Ishikawa (cell line): ENCODE results near the gene SLC9A9.

ENCODE experiments used
- CEBPB ChIP-seq: IDR thresholded peaks from 2 replicates; pipeline ENCODE4 v1.6.1; 2012
- CREB1 ChIP-seq: IDR thresholded peaks from 2 replicates; pipeline ENCODE4 v1.6.1; 2012; ENCODE audit warnings: low read depth
- EGR1 ChIP-seq: IDR thresholded peaks from 2 replicates; pipeline ENCODE4 v1.6.1; 2012
- EP300 ChIP-seq: IDR thresholded peaks from 2 replicates; pipeline ENCODE4 v1.6.1; 2012; ENCODE audit warnings: borderline replicate concordance
- FOXM1 ChIP-seq: IDR thresholded peaks from 2 replicates; pipeline ENCODE4 v1.6.1; 2012; ENCODE audit warnings: low read depth, borderline replicate concordance
- NFIC ChIP-seq: IDR thresholded peaks from 2 replicates; pipeline ENCODE4 v1.6.1; 2012
- RAD21 ChIP-seq: IDR thresholded peaks from 2 replicates; pipeline ENCODE4 v1.6.1; 2012; ENCODE audit warnings: low read depth
- REST ChIP-seq: IDR thresholded peaks from 2 replicates; pipeline ENCODE4 v1.6.1; 2012; ENCODE audit warnings: low read depth, mild to moderate bottlenecking
- TAF1 ChIP-seq: IDR thresholded peaks from 2 replicates; pipeline ENCODE4 v1.6.1; 2012; ENCODE audit warnings: low read depth, mild to moderate bottlenecking
- TCF12 ChIP-seq: IDR thresholded peaks from 2 replicates; pipeline ENCODE4 v1.6.1; 2012; ENCODE audit warnings: low read depth
- TEAD4 ChIP-seq: IDR thresholded peaks from 2 replicates; pipeline ENCODE4 v1.6.1; 2012
- USF1 ChIP-seq: IDR thresholded peaks from 2 replicates; pipeline ENCODE4 v1.6.1; 2012
- YY1 ChIP-seq: IDR thresholded peaks from 2 replicates; pipeline ENCODE4 v1.6.1; 2012; ENCODE audit warnings: low read depth
- ZBTB7A ChIP-seq: IDR thresholded peaks from 2 replicates; pipeline ENCODE4 v1.6.1; 2012; ENCODE audit warnings: low read depth
- TF ChIP-seq, protein P1 (sequence below): IDR thresholded peaks from 2 replicates; pipeline ENCODE4 v1.6.1; 2012

Gene SLC9A9

GRCh38 chr3:143831994-143832393, 16.3 kb downstream of the SLC9A9 start:
- TF ChIP-seq TAF1 (no peak), ZBTB7A (no peak), NFIC (no peak), REST (no peak), TCF12 (no peak), TEAD4 (no peak)

DNA sequence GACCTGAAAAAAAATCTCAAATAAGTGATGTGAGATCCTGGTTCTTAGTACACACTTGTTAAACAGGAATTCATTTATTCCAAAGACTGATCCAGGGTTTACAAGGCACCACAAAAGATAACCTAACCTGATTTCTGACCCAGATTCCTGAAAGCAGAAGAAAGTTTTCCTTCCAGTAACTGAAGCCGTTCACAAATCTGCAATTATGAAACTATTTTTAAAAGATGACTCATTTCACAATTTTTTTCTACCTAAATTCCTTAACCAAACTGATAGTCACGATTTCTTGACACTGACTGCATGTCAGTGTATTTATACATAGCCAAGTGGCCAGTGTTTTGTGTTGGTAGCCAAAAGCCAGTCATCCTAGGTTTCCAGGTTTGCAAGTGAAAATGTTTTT, 17.1 kb downstream of the SLC9A9 start:
- TF ChIP-seq ZBTB7A, result no peak
- no peak for TF ChIP-seq NFIC
- no peak for TF ChIP-seq EP300
- TF ChIP-seq RAD21, result no peak
- TF ChIP-seq EGR1, result no peak
- TF ChIP-seq TEAD4, result no peak
- TF ChIP-seq TAF1, result no peak
- no peak for TF ChIP-seq REST
- TF ChIP-seq CEBPB, result no peak
- no peak for TF ChIP-seq TCF12
- no peak for TF ChIP-seq YY1
- TF ChIP-seq, protein P1, sequence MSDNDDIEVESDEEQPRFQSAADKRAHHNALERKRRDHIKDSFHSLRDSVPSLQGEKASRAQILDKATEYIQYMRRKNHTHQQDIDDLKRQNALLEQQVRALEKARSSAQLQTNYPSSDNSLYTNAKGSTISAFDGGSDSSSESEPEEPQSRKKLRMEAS, result no peak
- TF ChIP-seq CREB1, result no peak
- TF ChIP-seq USF1, result no peak
- TF ChIP-seq FOXM1, result no peak

DNA sequence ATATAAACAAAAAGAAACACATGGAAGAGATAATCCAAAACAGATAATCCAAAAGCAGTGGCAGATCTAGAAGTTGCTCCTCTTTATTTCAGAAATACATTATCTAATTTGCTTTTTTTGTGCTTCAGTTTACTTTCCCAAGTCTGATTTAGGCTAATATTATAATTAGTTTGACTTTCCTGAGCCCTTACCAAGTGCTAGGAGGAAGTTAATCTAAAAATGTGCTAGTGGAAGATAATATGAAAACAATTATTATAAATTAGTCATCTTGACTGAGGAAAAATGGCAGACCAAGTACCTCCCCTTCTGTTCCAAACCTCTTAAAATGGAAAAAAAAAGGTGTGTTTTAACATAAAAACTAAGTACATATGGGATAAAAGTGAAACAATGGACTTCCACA, 17.5 kb downstream of the SLC9A9 start:
- no peak for TF ChIP-seq CEBPB
- no peak for TF ChIP-seq RAD21
- no peak for TF ChIP-seq TEAD4
- TF ChIP-seq CREB1, result no peak
- no peak for TF ChIP-seq EP300
- TF ChIP-seq EGR1, result no peak
- TF ChIP-seq TCF12, result no peak
- TF ChIP-seq REST, result no peak
- no peak for TF ChIP-seq TAF1
- no peak for TF ChIP-seq USF1
- no peak for TF ChIP-seq ZBTB7A
- TF ChIP-seq, protein P1, result no peak

GRCh38 chr3:143830063-143830462, 18.2 kb downstream of the SLC9A9 start:
- TF ChIP-seq CREB1, result no peak
- TF ChIP-seq, protein P1, result no peak
- TF ChIP-seq TCF12, result no peak
- TF ChIP-seq YY1, result no peak
- no peak for TF ChIP-seq CEBPB
- no peak for TF ChIP-seq FOXM1
- no peak for TF ChIP-seq TAF1
- TF ChIP-seq USF1, result no peak

GRCh38 chr3:143827425-143827824, 20.8 kb downstream of the SLC9A9 start:
- TF ChIP-seq EP300 (no peak), RAD21 (no peak), TEAD4 (no peak), NFIC (no peak), REST (no peak), YY1 (no peak), CREB1 (no peak), FOXM1 (no peak), TCF12 (no peak), USF1 (no peak)
- TF ChIP-seq, protein P1, result no peak
